ENCODE results near the gene SLC8A1. TPM values are rescaled to one million over a fixed set of nuclear protein-coding genes. Genes with fewer than 3 reads are reported as not detected.

SLC8A1 gene
- total RNA-seq, 2 donors from 2014 or later: 4.7 to 6.3 TPM

GRCh38 chr2:40396124-40396523 lies 55.8 kb downstream of the SLC8A1 start:
- peaks cover 4% of the 10 kb centered on the region for H3K9me3 Mint-ChIP-seq
- H3K27ac ChIP-seq (ENCODE audit: low read depth, low read length): no peak overlapping the region
- 91% methylated on average over 2 of the region's 2 CpGs; no CpG with 5 or more reads in 1 of the 2 experiments for WGBS, 2 experiments (ENCODE audit: insufficient coverage in 1 of 2, insufficient read length in 1 of 2)
- peaks cover 13% of the 10 kb centered on the region for H3K4me1 ChIP-seq (ENCODE audit: control insufficient read depth, insufficient read depth, low read length)
- no peak overlapping the region for H3K4me3 Mint-ChIP-seq
- H3K4me1 Mint-ChIP-seq: peaks cover 34% of the 10 kb centered on the region
- no peak overlapping the region for H3K4me3 ChIP-seq (ENCODE audit: low read length)
- TF ChIP-seq, protein P1, sequence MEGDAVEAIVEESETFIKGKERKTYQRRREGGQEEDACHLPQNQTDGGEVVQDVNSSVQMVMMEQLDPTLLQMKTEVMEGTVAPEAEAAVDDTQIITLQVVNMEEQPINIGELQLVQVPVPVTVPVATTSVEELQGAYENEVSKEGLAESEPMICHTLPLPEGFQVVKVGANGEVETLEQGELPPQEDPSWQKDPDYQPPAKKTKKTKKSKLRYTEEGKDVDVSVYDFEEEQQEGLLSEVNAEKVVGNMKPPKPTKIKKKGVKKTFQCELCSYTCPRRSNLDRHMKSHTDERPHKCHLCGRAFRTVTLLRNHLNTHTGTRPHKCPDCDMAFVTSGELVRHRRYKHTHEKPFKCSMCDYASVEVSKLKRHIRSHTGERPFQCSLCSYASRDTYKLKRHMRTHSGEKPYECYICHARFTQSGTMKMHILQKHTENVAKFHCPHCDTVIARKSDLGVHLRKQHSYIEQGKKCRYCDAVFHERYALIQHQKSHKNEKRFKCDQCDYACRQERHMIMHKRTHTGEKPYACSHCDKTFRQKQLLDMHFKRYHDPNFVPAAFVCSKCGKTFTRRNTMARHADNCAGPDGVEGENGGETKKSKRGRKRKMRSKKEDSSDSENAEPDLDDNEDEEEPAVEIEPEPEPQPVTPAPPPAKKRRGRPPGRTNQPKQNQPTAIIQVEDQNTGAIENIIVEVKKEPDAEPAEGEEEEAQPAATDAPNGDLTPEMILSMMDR (conservative IDR thresholded peaks at IDR 0.05): no peak
- H3K27ac Mint-ChIP-seq: no peak overlapping the region
- peaks cover 2% of the 10 kb centered on the region for H3K36me3 Mint-ChIP-seq (ENCODE audit: low read depth)
- no peaks in the 10 kb centered on the region for H3K27me3 ChIP-seq (ENCODE audit: control insufficient read depth, insufficient read depth, low read length, poor library complexity, severe bottlenecking)
- no peak for DNase-seq
- H3K9ac ChIP-seq (ENCODE audit: extremely low read depth, low read length, poor library complexity, severe bottlenecking): no peak overlapping the region
- H3K9me3 ChIP-seq (ENCODE audit: control insufficient read depth, low read length): no peaks in the 10 kb centered on the region
- H3K36me3 ChIP-seq (ENCODE audit: control insufficient read depth, insufficient read depth, low read length): no peaks in the 10 kb centered on the region
- H3K27me3 Mint-ChIP-seq (ENCODE audit: insufficient read depth): no peaks in the 10 kb centered on the region

- Mint-ChIP-seq H3K9me3 (peaks cover 4% of the 10 kb centered on the region), H3K27ac (peak overlapping the region; percentile 45), H3K27me3 (ENCODE audit: insufficient read depth) (no peaks in the 10 kb centered on the region), H3K36me3 (ENCODE audit: low read depth) (peaks cover 2% of the 10 kb centered on the region), H3K4me3 (no peak overlapping the region), H3K4me1 (peaks cover 30% of the 10 kb centered on the region)
- Histone ChIP-seq H3K4me1 (ENCODE audit: control insufficient read depth, insufficient read depth, low read length) (peaks cover 13% of the 10 kb centered on the region), H3K36me3 (ENCODE audit: control insufficient read depth, insufficient read depth, low read length) (no peaks in the 10 kb centered on the region), H3K9ac (ENCODE audit: extremely low read depth, low read length, poor library complexity, severe bottlenecking) (no peak overlapping the region), H3K4me3 (ENCODE audit: low read length) (no peak overlapping the region), H3K9me3 (ENCODE audit: control insufficient read depth, low read length) (no peaks in the 10 kb centered on the region), H3K27me3 (ENCODE audit: control insufficient read depth, insufficient read depth, low read length, poor library complexity, severe bottlenecking) (no peaks in the 10 kb centered on the region), H3K27ac (ENCODE audit: low read depth, low read length) (no peak overlapping the region)
- DNase-seq: no peak
- TF ChIP-seq, protein P1 (conservative IDR thresholded peaks at IDR 0.05): no peak
- 78 to 80% methylated on average over 3 to 4 of the region's 4 CpGs for WGBS, 2 experiments (ENCODE audit: insufficient coverage in 1 of 2, insufficient read length in 1 of 2)
Measured at GRCh38 chr2:40395169-40396073, 56.5 kb downstream of the SLC8A1 start.

DNA sequence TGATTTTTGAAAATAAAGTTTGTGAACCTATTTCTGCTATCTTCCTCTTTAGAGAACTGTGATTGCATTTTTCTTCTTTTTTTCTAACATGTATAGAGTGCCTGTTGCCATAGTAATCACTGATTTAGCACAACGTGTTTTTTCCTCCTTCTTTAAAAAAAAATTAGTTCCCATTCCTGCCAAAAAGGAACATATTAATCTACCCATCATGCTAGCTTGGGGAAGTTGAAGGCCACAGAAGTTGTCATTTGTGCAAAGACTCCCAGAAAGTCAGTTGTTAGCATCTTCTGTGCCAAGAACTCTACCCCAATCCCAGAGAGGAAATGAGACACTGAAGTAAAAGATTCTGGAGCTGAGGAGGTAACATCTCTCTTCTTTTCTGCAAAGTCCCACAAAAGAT lies 57.3 kb downstream of the SLC8A1 start:
- Mint-ChIP-seq H3K4me3 (no peak overlapping the region), H3K36me3 (ENCODE audit: low read depth) (no peaks in the 10 kb centered on the region), H3K9me3 (no peaks in the 10 kb centered on the region), H3K27ac (no peak overlapping the region), H3K4me1 (peaks cover 29% of the 10 kb centered on the region), H3K27me3 (ENCODE audit: insufficient read depth) (no peaks in the 10 kb centered on the region)
- Histone ChIP-seq H3K4me1 (ENCODE audit: control insufficient read depth, insufficient read depth, low read length) (peaks cover 13% of the 10 kb centered on the region), H3K36me3 (ENCODE audit: control insufficient read depth, insufficient read depth, low read length) (no peaks in the 10 kb centered on the region), H3K27me3 (ENCODE audit: control insufficient read depth, insufficient read depth, low read length, poor library complexity, severe bottlenecking) (no peaks in the 10 kb centered on the region), H3K9me3 (ENCODE audit: control insufficient read depth, low read length) (no peaks in the 10 kb centered on the region), H3K9ac (ENCODE audit: extremely low read depth, low read length, poor library complexity, severe bottlenecking) (no peak overlapping the region), H3K27ac (ENCODE audit: low read depth, low read length) (no peak overlapping the region), H3K4me3 (ENCODE audit: low read length) (no peak overlapping the region)
- TF ChIP-seq, protein P1 (conservative IDR thresholded peaks at IDR 0.05): no peak
- WGBS, 2 experiments (ENCODE audit: insufficient coverage in 1 of 2, insufficient read length in 1 of 2): 96% methylated on average over 1 of the region's 1 CpG; no CpG with 5 or more reads in 1 of the 2 experiments
- DNase-seq: no peak
